PC-9 (cell line): ENCODE results near the gene GULP1. TPM values are rescaled to one million over a fixed set of nuclear protein-coding genes. Genes with fewer than 3 reads are reported as not detected.

ENCODE experiments used
- BruUV-seq: library from RNA; stranded (reverse); fragments of 400-500 nt; replicated peaks from 2 replicates; lab custom pipeline; 2021; lab: Mats Ljungman, UMichigan
- CTCF ChIA-PET: fragments of 300-600 bp; sonication (Branson Sonifier 250); formaldehyde crosslinking; loops from one replicate; lab custom pipeline; 2022; ENCODE audit warnings: antibody characterized with exemption; lab: Charles Lee
- POLR2A ChIA-PET: fragments of 300-600 bp; sonication (Branson Sonifier 250); formaldehyde crosslinking; loops from one replicate; lab custom pipeline; 2022; ENCODE audit warnings: antibody characterized with exemption; ENCODE audit not compliant: unreplicated experiment; lab: Charles Lee
- DNase-seq, 2 experiments: peaks; one replicate each; pipeline versions ENCODE4 v3.0.0 to v3.0.0-alpha.2; 2015 to 2022; ENCODE audit warnings: mixed read lengths in 1 of 2
- H2AFZ ChIP-seq: fragments of 200-600 bp; sonication (generic); 2 replicates; pipeline ENCODE4 v1.8.1; 2017; ENCODE audit warnings: antibody characterized with exemption
- H3F3A ChIP-seq: fragments of 200-600 bp; sonication (generic); 2 replicates; pipeline ENCODE4 v1.8.1; 2017; ENCODE audit warnings: antibody characterized with exemption, mild to moderate bottlenecking, low read depth; ENCODE audit not compliant: insufficient read depth
- H3K27ac ChIP-seq: fragments of 200-600 bp; sonication (generic); 2 replicates; pipeline ENCODE4 v1.6.1; 2016; ENCODE audit warnings: mixed run types
- H3K27me3 ChIP-seq: fragments of 200-600 bp; sonication (generic); 2 replicates; pipeline ENCODE4 v1.6.1; 2016; ENCODE audit warnings: low read depth, mixed run types; ENCODE audit not compliant: insufficient read depth
- H3K36me3 ChIP-seq: fragments of 200-600 bp; sonication (generic); 2 replicates; pipeline ENCODE4 v1.6.1; 2016; ENCODE audit warnings: low read depth, mixed run types
- H3K4me1 ChIP-seq: fragments of 200-600 bp; sonication (generic); replicated peaks from 2 replicates; pipeline ENCODE4 v1.6.1; 2016; ENCODE audit warnings: mixed run types; ENCODE audit not compliant: insufficient read depth
- H3K4me2 ChIP-seq: fragments of 200-600 bp; sonication (generic); 2 replicates; pipeline ENCODE4 v1.6.1; 2017; ENCODE audit warnings: mixed run types
- H3K4me3 ChIP-seq: fragments of 200-600 bp; sonication (generic); 2 replicates; pipeline ENCODE4 v1.6.1; 2016; ENCODE audit warnings: mixed run types
- H3K79me2 ChIP-seq: fragments of 200-600 bp; sonication (generic); 2 replicates; pipeline ENCODE4 v1.6.1; 2017; ENCODE audit warnings: low read depth, mixed run types
- H3K9me2 ChIP-seq: fragments of 200-600 bp; sonication (generic); 2 replicates; pipeline ENCODE4 v1.8.1; 2017; ENCODE audit warnings: mild to moderate bottlenecking; ENCODE audit not compliant: insufficient read depth
- H3K9me3 ChIP-seq: fragments of 200-600 bp; sonication (generic); 2 replicates; pipeline ENCODE4 v1.8.1; 2016; ENCODE audit warnings: low read depth; ENCODE audit not compliant: insufficient read depth
- H4K20me1 ChIP-seq: fragments of 200-600 bp; sonication (generic); 2 replicates; pipeline ENCODE4 v1.8.1; 2017; ENCODE audit not compliant: insufficient read depth
- CTCF ChIP-seq: fragments of 200-600 bp; sonication (generic); conservative IDR thresholded peaks from 2 replicates; pipeline ENCODE4 v1.6.1; 2017; ENCODE audit warnings: mixed run types, antibody characterized with exemption, mild to moderate bottlenecking, moderate library complexity
- EZH2 ChIP-seq: fragments of 200-600 bp; sonication (generic); IDR thresholded peaks from 2 replicates; pipeline ENCODE4 v1.8.0; 2017; ENCODE audit warnings: antibody characterized with exemption, low read depth
- intact Hi-C: fragments of 100-400 bp; cut with micrococcal nuclease; formaldehyde crosslinking; loops from one replicate; pipeline ENCODE4 v1.10.0; 2022; ENCODE audit not compliant: unreplicated experiment
- total RNA-seq: library from RNA; stranded (reverse); gene quantifications from 2 replicates; pipeline ENCODE4 v1.2.3, GENCODE V29; 2021

GULP1 gene
- total RNA-seq, 1 experiment from 2014 or later, result 38.0 TPM

GRCh38 chr2:188326290-188326668, 34.6 kb downstream of the GULP1 start:
- Histone ChIP-seq H3K4me3 (no peak overlapping the region), H3K9me3 (no peaks in the 10 kb centered on the region), H3K79me2 (no peaks in the 10 kb centered on the region), H3K9me2 (no peaks in the 10 kb centered on the region), H2AFZ (no peak overlapping the region), H3K27ac (no peak overlapping the region), H4K20me1 (no peaks in the 10 kb centered on the region), H3K4me1 (no peaks in the 10 kb centered on the region), H3F3A (no peaks in the 10 kb centered on the region), H3K36me3 (no peaks in the 10 kb centered on the region), H3K4me2 (no peak overlapping the region), H3K27me3 (no peaks in the 10 kb centered on the region)
- no peak for DNase-seq
- no TSS peak for BruUV-seq
- TF ChIP-seq EZH2 (no peak), CTCF (no peak)
- ChIA-PET CTCF (no interaction called here), POLR2A (no interaction called here)
- intact Hi-C loops, result no loop called here

GRCh38 chr2:188326669-188327301, 35.1 kb downstream of the GULP1 start:
- H3K9me2 ChIP-seq, result no peaks in the 10 kb centered on the region
- H3K9me3 ChIP-seq, result no peaks in the 10 kb centered on the region
- H3K4me1 ChIP-seq, result no peaks in the 10 kb centered on the region
- intact Hi-C loops, result no loop called here
- no peaks in the 10 kb centered on the region for H3K27me3 ChIP-seq
- CTCF ChIA-PET, result no interaction called here
- H3K4me3 ChIP-seq, result no peak overlapping the region
- TF ChIP-seq CTCF (no peak), EZH2 (no peak)
- no peak for DNase-seq
- H3K27ac ChIP-seq, result no peak overlapping the region
- POLR2A ChIA-PET, result no interaction called here
- H3K79me2 ChIP-seq, result no peaks in the 10 kb centered on the region
- H3F3A ChIP-seq, result no peaks in the 10 kb centered on the region
- BruUV-seq, result no TSS peak
- H2AFZ ChIP-seq, result no peak overlapping the region
- H3K36me3 ChIP-seq, result no peaks in the 10 kb centered on the region
- no peak overlapping the region for H3K4me2 ChIP-seq
- H4K20me1 ChIP-seq, result no peaks in the 10 kb centered on the region

GRCh38 chr2:188327518-188328213, 36.0 kb downstream of the GULP1 start:
- intact Hi-C loops, result no loop called here
- no peak for DNase-seq
- BruUV-seq, result no TSS peak
- H3K4me2 ChIP-seq, result no peak overlapping the region
- H3F3A ChIP-seq, result no peaks in the 10 kb centered on the region
- TF ChIP-seq EZH2 (no peak), CTCF (no peak)
- no peak overlapping the region for H2AFZ ChIP-seq
- H3K79me2 ChIP-seq, result no peaks in the 10 kb centered on the region
- H3K36me3 ChIP-seq, result no peaks in the 10 kb centered on the region
- H3K27ac ChIP-seq, result no peak overlapping the region
- H3K9me3 ChIP-seq, result no peaks in the 10 kb centered on the region
- CTCF ChIA-PET, result no interaction called here
- no peaks in the 10 kb centered on the region for H3K27me3 ChIP-seq
- H3K9me2 ChIP-seq, result no peaks in the 10 kb centered on the region
- POLR2A ChIA-PET, result no interaction called here
- H4K20me1 ChIP-seq, result no peaks in the 10 kb centered on the region
- no peak overlapping the region for H3K4me3 ChIP-seq
- no peaks in the 10 kb centered on the region for H3K4me1 ChIP-seq
